AG04450 (cell line): Measurements from ENCODE around the gene TBXT. TPM values are rescaled to one million over a fixed set of nuclear protein-coding genes. Genes with fewer than 3 reads are reported as not detected.

Experiments used
- CTCF ChIA-PET: fragments of 300-600, 350-600 bp; formaldehyde crosslinking; extraction: SDS; loops from one replicate; lab custom pipeline; 2022; ENCODE audit warnings: antibody characterized with exemption, inconsistent platforms; lab: Charles Lee
- POLR2A ChIA-PET: fragments of 350-600 bp; formaldehyde crosslinking; extraction: SDS; loops from one replicate; lab custom pipeline; 2021; ENCODE audit warnings: antibody characterized with exemption, inconsistent platforms; lab: Yijun Ruan, JAX
- DNase-seq: peaks from one replicate; pipeline ENCODE4 v3.0.0-alpha.2; 2011; ENCODE audit warnings: low read depth, low spot score
- H3K27ac ChIP-seq: one replicate; pipeline ENCODE4 v1.5.1; 2012; ENCODE audit warnings: low read depth, low read length, control low read depth
- H3K27me3 ChIP-seq: one replicate; pipeline ENCODE4 v1.6.0; 2012; ENCODE audit warnings: low read length; ENCODE audit not compliant: control insufficient read depth, insufficient read depth
- H3K4me3 ChIP-seq: 2 replicates; pipeline ENCODE4 v1.5.1; 2011; ENCODE audit warnings: mild to moderate bottlenecking, low read depth, low read length, control low read depth
- H3K9me3 ChIP-seq: 2 replicates; pipeline ENCODE4 v1.5.1; 2012; ENCODE audit warnings: low read length; ENCODE audit not compliant: control insufficient read depth, insufficient read depth
- CTCF ChIP-seq: IDR thresholded peaks from 2 replicates; pipeline ENCODE4 v1.5.1; 2011; ENCODE audit warnings: low read depth, low read length, control low read depth, inconsistent platforms
- polyA plus RNA-seq: library from polyadenylated mRNA; depleted of rRNA; stranded (reverse); fragments of >200 nt; gene quantifications from 2 replicates; pipeline ENCODE4 v1.2.3, GENCODE V29; 2011

TBXT gene
- polyA plus RNA-seq, 1 experiment, result not detected

GRCh38 chr6:166204852-166205650, 37.4 kb upstream of the TBXT start:
- no peak overlapping the region for H3K4me3 ChIP-seq
- ChIA-PET POLR2A (no interaction called here), CTCF (no interaction called here)
- no peaks in the 10 kb centered on the region for H3K9me3 ChIP-seq
- DNase-seq, result no peak
- H3K27me3 ChIP-seq, result peaks cover 3% of the 10 kb centered on the region
- TF ChIP-seq CTCF, result no peak
- no peak overlapping the region for H3K27ac ChIP-seq

DNA sequence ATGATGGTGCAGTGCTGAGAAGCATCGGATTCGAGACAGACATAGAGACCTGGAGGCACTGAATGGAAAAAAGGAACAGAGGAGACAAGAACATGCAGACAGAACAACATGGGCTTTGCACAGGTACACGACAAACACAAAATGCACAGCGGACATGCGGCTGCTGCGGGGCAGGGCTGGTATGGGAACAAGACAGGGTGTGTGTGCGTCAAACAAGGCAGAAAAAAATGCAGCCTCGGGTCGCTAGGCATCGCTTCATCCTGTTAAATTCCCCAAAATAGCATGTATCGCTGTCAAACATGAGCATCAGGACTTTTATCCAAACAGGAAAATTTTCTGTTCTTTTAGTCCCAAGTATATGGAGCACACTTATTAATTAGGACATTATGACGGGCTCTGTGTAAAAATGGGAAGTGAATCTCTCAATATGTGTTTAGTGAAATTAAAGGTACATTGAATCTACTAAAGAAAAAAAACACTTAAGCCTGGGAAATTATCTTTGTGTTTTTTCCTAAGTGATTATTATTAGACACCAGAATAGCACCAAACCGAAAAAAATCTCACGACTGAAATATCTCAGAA, 36.1 kb upstream of the TBXT start:
- Histone ChIP-seq H3K9me3 (no peaks in the 10 kb centered on the region), H3K4me3 (no peak overlapping the region), H3K27me3 (peaks cover 3% of the 10 kb centered on the region), H3K27ac (no peak overlapping the region)
- ChIA-PET CTCF (no interaction called here), POLR2A (no interaction called here)
- no peak for DNase-seq
- no peak for TF ChIP-seq CTCF

DNA sequence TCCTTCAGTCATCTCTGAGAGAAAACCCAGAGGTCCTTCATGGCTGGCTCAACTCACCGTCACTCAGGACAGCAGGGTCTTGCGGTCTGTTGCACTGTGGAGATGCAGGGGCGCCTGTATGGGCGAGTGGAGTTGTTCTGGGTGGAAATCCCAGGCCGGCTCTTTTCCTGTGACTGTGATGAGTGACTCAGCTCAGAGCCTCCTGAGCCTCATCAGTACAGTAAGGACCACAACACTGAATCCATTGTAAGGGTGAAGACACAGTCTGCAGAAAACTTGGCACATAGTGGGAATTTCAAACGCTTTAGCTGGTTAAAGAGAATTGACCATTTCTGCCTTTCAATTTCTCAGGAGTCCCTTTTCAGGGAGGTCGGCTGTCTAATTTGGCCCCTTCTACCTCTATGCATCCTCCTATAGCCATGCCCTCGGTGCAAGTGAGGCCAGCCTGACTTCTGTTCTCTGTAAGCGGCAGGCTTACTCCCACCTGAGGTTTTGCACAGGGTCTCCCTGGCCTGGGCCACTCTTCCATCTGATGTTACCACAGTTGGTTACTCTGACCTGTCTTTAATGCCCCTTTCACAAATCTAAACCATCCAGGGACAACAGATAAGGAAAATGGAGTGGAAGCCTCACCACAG, 35.5 kb upstream of the TBXT start:
- TF ChIP-seq CTCF, result no peak
- DNase-seq, result no peak
- peaks cover 3% of the 10 kb centered on the region for H3K27me3 ChIP-seq
- no peaks in the 10 kb centered on the region for H3K9me3 ChIP-seq
- H3K27ac ChIP-seq, result no peak overlapping the region
- POLR2A ChIA-PET, result no interaction called here
- no peak overlapping the region for H3K4me3 ChIP-seq
- CTCF ChIA-PET, result no interaction called here

DNA sequence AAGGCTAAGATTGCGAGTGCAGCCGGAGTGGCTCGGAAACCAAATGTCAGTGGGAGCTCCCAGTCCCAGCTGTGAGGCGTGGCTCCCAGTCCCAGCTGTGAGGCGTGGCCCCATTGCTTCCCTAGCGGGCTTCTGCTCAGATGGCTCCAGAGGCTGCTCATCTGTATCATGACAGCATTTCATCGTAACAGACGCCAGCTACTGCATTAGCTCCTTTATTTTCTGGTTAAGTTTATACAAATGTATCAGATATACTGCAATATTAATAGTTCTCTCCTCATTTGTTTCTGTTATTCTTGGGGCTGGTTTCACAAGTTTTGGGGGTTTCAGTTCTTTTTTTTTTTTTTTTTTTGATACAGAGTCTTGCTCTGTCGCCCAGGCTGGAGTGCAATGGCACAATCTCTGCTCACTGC, 34.7 kb upstream of the TBXT start:
- no peak for TF ChIP-seq CTCF
- CTCF ChIA-PET, result no interaction called here

GRCh38 chr6:166201878-166202277, 34.2 kb upstream of the TBXT start:
- no peak for TF ChIP-seq CTCF
- no peak overlapping the region for H3K27ac ChIP-seq
- ChIA-PET POLR2A (no interaction called here), CTCF (no interaction called here)
- no peak overlapping the region for H3K4me3 ChIP-seq
- no peaks in the 10 kb centered on the region for H3K9me3 ChIP-seq
- DNase-seq, result no peak
- peaks cover 3% of the 10 kb centered on the region for H3K27me3 ChIP-seq

More for the DNA sequence above, 34.7 kb upstream of the TBXT start:
- DNase-seq, result no peak
- Histone ChIP-seq H3K9me3 (no peaks in the 10 kb centered on the region), H3K4me3 (no peak overlapping the region), H3K27me3 (peaks cover 3% of the 10 kb centered on the region), H3K27ac (no peak overlapping the region)
- POLR2A ChIA-PET, result no interaction called here
